Fibroblast of the aortic adventitia (primary cell): ENCODE results near the gene IWS1. TPM values are rescaled to one million over a fixed set of nuclear protein-coding genes. Genes with fewer than 3 reads are reported as not detected.

Source experiments
- DNase-seq: peaks from one replicate; pipeline ENCODE4 v3.0.0-alpha.2; 2010; ENCODE audit warnings: low read depth
- H3K4me3 ChIP-seq: 2 replicates; pipeline ENCODE4 v1.5.1; 2011; ENCODE audit warnings: low read depth, mild to moderate bottlenecking, control low read depth, low read length, moderate library complexity
- total RNA-seq: library from RNA; depleted of rRNA; stranded (reverse); fragments of >200 nt; gene quantifications from 2 replicates; pipeline ENCODE4 v1.2.3, GENCODE V29; 2012; ENCODE audit warnings: low replicate concordance
- TF ChIP-seq, protein P1 (sequence below): IDR thresholded peaks from 2 replicates; pipeline ENCODE4 v1.5.1; 2011; ENCODE audit warnings: mild to moderate bottlenecking, low read length, control low read depth, inconsistent platforms; ENCODE audit not compliant: insufficient read depth

The IWS1 gene
- total RNA-seq, 1 donor, result 37.7 TPM

DNA sequence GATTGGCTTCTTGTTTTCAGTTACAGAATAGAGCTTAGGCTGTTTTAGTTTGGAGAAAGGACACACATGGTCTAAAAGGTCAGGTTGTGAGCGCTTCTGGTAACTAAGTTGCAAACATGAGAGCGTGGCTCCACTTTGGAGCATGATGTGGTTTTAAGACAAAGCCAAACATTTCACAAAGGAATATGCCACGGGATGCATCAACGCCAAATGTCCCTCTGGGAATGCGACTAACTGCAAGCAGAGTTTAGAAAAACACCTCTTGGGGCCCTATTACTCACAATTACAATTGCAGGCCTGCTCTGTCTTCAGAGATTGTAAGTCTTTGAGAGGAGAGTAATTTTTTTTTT lies 34.6 kb upstream of the IWS1 start:
- TF ChIP-seq, protein P1, sequence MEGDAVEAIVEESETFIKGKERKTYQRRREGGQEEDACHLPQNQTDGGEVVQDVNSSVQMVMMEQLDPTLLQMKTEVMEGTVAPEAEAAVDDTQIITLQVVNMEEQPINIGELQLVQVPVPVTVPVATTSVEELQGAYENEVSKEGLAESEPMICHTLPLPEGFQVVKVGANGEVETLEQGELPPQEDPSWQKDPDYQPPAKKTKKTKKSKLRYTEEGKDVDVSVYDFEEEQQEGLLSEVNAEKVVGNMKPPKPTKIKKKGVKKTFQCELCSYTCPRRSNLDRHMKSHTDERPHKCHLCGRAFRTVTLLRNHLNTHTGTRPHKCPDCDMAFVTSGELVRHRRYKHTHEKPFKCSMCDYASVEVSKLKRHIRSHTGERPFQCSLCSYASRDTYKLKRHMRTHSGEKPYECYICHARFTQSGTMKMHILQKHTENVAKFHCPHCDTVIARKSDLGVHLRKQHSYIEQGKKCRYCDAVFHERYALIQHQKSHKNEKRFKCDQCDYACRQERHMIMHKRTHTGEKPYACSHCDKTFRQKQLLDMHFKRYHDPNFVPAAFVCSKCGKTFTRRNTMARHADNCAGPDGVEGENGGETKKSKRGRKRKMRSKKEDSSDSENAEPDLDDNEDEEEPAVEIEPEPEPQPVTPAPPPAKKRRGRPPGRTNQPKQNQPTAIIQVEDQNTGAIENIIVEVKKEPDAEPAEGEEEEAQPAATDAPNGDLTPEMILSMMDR, result no peak
- no peak overlapping the region for H3K4me3 ChIP-seq
- peak; percentile 65 for DNase-seq

DNA sequence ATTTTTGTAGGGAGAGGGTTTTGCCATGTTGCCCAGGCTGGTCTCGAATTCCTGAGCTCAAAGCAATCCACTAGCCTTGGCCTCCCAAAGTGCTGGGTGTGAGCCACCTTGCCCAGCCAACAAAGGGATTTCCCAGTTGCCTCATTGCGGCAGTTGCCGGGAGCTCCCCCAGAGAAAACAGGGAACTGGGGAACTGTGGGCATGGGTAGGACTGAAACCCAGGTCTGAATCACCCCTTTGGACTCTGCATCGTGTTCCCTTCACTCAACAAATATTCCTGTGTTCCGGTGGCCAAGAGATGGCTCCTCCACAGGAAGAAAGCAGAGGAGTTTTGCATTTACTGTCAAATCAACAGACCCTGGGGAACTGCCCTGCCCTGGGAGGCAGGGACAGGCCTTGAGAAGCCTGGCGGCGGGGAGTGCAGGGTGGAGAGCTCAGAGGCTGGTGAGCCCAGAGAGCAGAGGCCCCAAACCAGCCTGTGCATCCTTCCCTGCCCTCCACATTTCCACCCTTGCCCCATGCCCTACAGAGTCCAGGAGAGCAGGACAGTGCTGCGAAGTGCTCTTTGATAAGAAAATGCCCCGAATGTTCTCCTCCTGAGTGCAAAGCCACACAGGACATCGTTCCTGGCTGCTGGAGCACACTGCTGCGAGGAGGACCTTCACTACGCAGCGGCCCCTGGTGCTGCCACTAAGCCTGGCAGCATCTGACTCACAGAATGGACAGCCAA lies 34.1 kb upstream of the IWS1 start:
- no peak for DNase-seq
- H3K4me3 ChIP-seq, result no peak overlapping the region
- TF ChIP-seq, protein P1, result no peak

DNA sequence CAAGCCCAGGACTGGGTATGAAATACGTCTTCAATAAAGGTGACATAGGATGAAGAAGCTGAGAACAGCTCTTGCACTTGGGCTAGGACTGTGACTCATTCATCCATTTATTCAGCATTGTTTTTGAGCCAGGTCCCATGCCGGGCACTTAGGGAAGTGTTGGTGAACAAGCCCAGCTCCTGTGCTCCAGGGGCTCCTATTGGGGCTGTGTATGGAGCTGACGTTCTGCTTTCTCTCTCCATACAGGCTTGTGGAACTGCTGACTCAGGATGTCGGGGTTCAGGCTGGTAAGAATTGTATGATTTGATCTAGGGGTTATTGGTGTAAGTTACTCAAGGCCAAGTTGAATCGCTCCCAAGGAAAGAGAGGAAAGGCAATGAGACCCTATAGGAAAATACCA lies 33.2 kb upstream of the IWS1 start:
- H3K4me3 ChIP-seq, result no peak overlapping the region
- DNase-seq, result no peak
- TF ChIP-seq, protein P1, result no peak

DNA sequence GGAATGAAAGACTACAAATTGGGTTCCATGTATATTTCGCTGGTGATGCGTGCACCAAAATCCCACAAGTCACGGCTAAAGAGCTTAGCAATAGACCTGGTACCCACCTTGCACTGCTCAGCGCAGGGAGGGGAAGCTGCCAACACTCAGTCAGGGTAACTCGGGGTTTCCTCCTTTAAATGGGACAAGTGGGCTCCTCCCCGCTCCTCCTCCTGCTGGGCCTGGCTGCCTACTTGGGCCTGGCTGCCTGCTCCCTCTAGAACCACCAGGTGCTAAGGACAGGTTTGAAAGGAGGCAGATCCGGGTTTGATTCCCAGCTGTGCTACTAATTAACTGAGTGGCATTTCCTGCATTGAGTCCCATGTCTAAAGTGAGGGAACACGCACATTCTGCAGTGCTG lies 32.6 kb upstream of the IWS1 start:
- DNase-seq, result no peak
- no peak overlapping the region for H3K4me3 ChIP-seq
- TF ChIP-seq, protein P1, result no peak

DNA sequence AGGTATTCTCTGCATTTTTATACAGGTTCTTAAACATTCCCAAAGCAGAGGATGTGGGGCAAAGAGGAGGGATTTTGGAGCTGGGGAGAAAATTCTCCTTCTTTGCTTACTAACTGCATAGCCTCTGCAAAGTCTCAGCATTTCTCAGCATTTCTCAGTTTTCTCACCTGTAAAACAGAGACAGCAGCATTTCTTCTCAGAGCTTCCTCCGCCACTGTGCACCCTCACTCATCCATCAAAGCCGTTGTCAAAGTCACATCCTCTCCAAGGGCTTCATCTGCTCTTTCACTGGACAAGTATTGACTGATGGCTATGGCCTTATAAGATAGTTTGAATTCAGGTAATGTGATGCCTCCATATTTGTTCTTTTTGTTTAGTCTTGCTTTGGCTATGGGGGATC lies 26.6 kb upstream of the IWS1 start:
- TF ChIP-seq, protein P1, result no peak
- DNase-seq, result no peak
- no peak overlapping the region for H3K4me3 ChIP-seq

DNA sequence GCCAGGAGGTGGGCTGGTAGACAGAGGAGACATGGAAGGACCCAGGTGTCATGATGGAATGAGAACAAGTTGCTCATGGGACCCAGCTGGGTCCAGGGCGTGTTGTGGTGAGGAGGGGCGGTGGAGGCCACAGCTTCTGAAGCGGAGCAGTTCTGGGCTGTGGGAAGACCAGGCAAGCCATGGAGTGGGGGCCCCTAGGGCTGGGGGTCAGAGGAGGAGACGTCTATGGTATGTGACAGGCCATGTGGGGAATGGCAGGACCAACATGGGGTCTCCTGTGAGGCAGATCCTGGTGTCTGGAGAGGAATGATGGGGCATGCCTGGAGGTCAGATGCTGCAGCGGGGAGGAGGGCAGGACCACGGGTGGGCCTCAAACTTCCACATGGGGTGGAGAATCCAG lies 26.0 kb upstream of the IWS1 start:
- no peak overlapping the region for H3K4me3 ChIP-seq
- no peak for DNase-seq
- TF ChIP-seq, protein P1, result no peak
